ENCODE measurements around the gene KREMEN1. TPM values are rescaled to one million over a fixed set of nuclear protein-coding genes. Genes with fewer than 3 reads are reported as not detected.

The KREMEN1 gene
- total and polyA plus RNA-seq, 2 of the 4 experiments (the other 2 are of a cell fraction) = 2.9 to 4.6 TPM

GRCh38 chr22:29043906-29044575 is 28.8 kb upstream of the KREMEN1 start:
- Histone ChIP-seq H3K36me3 (ENCODE audit: control insufficient read depth, insufficient read depth, low read length) (peaks cover 9% of the 10 kb centered on the region), H3K9me1 (ENCODE audit: insufficient read depth, low read length) (peaks cover 23% of the 10 kb centered on the region), H3K18ac (ENCODE audit: low read depth, low read length) (peak overlapping the region; percentile 67), H3K4me1 (ENCODE audit: control insufficient read depth, insufficient read depth, low read length) (peaks cover 12% of the 10 kb centered on the region), H3K79me1 (ENCODE audit: low read depth in 1 of 2, low read length in 2 of 2) (peaks cover 0 to 5% of the 10 kb centered on the region in 2 experiments; a peak in 2 of 4 replicates), H2BK15ac (ENCODE audit: low read depth, low read length) (peak overlapping the region; percentile 80; the same call in 1 of the 3 replicates), H3K4me2 (ENCODE audit: low read depth, low read length) (peak overlapping the region; percentile 88), H3K9ac (ENCODE audit: low read depth, low read length) (no peak overlapping the region), H2AK5ac (ENCODE audit: low read depth, low read length) (peak overlapping the region; percentile 76), H3K4ac (ENCODE audit: low read depth, low read length) (peak overlapping the region; percentile 67), H4K20me1 (ENCODE audit: insufficient read depth, low read length) (peaks cover 16% of the 10 kb centered on the region), H3K27me3 (ENCODE audit: control insufficient read depth, insufficient read depth, low read length) (no peaks in the 10 kb centered on the region), H2BK120ac (ENCODE audit: low read depth, low read length) (peak overlapping the region; percentile 82), H3K27ac (ENCODE audit: insufficient read depth, low read length) (peak overlapping the region; percentile 67), H3K14ac (replicated peaks; ENCODE audit: low read depth, low read length) (peak overlapping the region; percentile 65; the same call in 1 of the 2 replicates), H3K9me3 (ENCODE audit: control insufficient read depth, insufficient read depth, low read length) (no peaks in the 10 kb centered on the region), H3K23ac (ENCODE audit: low read depth, low read length) (no peak overlapping the region), H4K8ac (ENCODE audit: low read depth in 2 of 2, low read length in 2 of 2) (peak overlapping the region in 1 of 2 experiments; percentile 57; a peak in 2 of 4 replicates), H2AK9ac (replicated peaks; ENCODE audit: low read depth, low read length, poor library complexity) (peak overlapping the region; percentile 66), H3K4me3 (ENCODE audit: insufficient read depth, low read depth, low read length) (no peak overlapping the region), H3K56ac (ENCODE audit: extremely low read depth, insufficient read depth, low read length) (no peak overlapping the region), H2AFZ (replicated peaks; ENCODE audit: low read length, poor library complexity) (peak overlapping the region; percentile 78), H4K91ac (ENCODE audit: insufficient read depth, low read depth, low read length) (peak overlapping the region; percentile 68), H2BK20ac (ENCODE audit: low read depth, low read length) (peak overlapping the region; percentile 66), H2BK5ac (ENCODE audit: low read depth, low read length, poor library complexity, severe bottlenecking) (peak overlapping the region; percentile 89), H4K5ac (ENCODE audit: low read depth, low read length) (peak overlapping the region; percentile 53; the same call in 1 of the 2 replicates)
- TF ChIP-seq FOS (IDR thresholded peaks at IDR 0.05; ENCODE audit: low read depth, low read length) (peak; percentile 48; the same call in 1 of the 2 replicates), RFX5 (IDR thresholded peaks at IDR 0.05; ENCODE audit: low read depth, low read length) (no peak)
- intact Hi-C loops (cut with micrococcal nuclease) (loop anchor here (1.0 kb wide), 2 partner anchors 110 to 201 kb away; no protein-coding TSS in a partner anchor), in situ Hi-C loops (cut with MboI; ENCODE audit: low sequenced_read_pairs) (loop anchor here (10.0 kb wide), 1 partner anchor 201 kb away; no protein-coding TSS in a partner anchor), dilution Hi-C loops (cut with HindIII; ENCODE audit: low sequenced_read_pairs, unreplicated experiment) (no loop called here)
- no CpG with 5 or more reads among the region's 7 CpGs for WGBS, 2 experiments (ENCODE audit: extremely low coverage in 2 of 2, insufficient read length in 1 of 2)
- CTCF ChIA-PET = interaction anchor here (0.6 to 0.8 kb wide), 3 partner anchors 26 to 310 kb away, joined by 3 to 4 read pairs (median 4); no protein-coding TSS in a partner anchor
- POLR2A ChIA-PET (ENCODE audit: unreplicated experiment) = no interaction called here
- no TSS peak for BruUV-seq (replicated peaks)
- DNase-seq (peak; percentile 66), ATAC-seq (ENCODE audit: low read depth) (peak; percentile 49)
